H1 (cell line): ENCODE data around the gene PAX5. TPM values are rescaled to one million over a fixed set of nuclear protein-coding genes. Genes with fewer than 3 reads are reported as not detected.

Source experiments
- ATF2 ChIP-seq: IDR thresholded peaks from 2 replicates; pipeline ENCODE4 v1.6.1; 2012; ENCODE audit warnings: low read length, inconsistent platforms
- E2F6 ChIP-seq: IDR thresholded peaks from 2 replicates; pipeline ENCODE4 v1.6.1; 2012; ENCODE audit warnings: inconsistent platforms
- HDAC2 ChIP-seq, 2 experiments: fragments of 300-600 bp in 1 of 2; sonication (generic) in 1 of 2; IDR thresholded peaks; 2 replicates each; pipeline ENCODE4 v1.6.1; 2011 to 2012; ENCODE audit warnings: low read depth in 2 of 2, low read length in 2 of 2, mild to moderate bottlenecking in 2 of 2, moderate library complexity in 2 of 2, borderline replicate concordance in 1 of 2, inconsistent platforms in 1 of 2
- POLR2AphosphoS5 ChIP-seq: IDR thresholded peaks from 2 replicates; pipeline ENCODE4 v1.6.1; 2011; ENCODE audit warnings: low read depth, low read length
- polyA plus RNA-seq, 7 experiments: library from polyadenylated mRNA; depleted of rRNA in 3 of 7; stranded (reverse) in 5 of 7; unstranded in 2 of 7; fragments of >200 nt in 5 of 7; fragments of 200-250 nt in 2 of 7; gene quantifications; 1 replicate in 5 of 7; 2 replicates in 1 of 7; 4 replicates in 1 of 7; pipeline versions ENCODE4 v1.2.1 to v1.2.3, GENCODE V29; 2011 to 2013; ENCODE audit warnings: missing spikeins in 2 of 7, mixed read lengths in 2 of 7
- total RNA-seq: library from RNA; stranded (reverse); fragmentation: NEBNext Ultra II Directional; extraction: Animal tissue kit (Norgen Biotek cat#: 25700); gene quantifications from 2 replicates; pipeline ENCODE4 v1.2.1, GENCODE V29; 2021

Gene PAX5
- total and polyA plus RNA-seq, 2 of the 8 experiments (the other 6 are each of a cell fraction or from before 2014, with no cell fraction given): 0.29 to 0.43 TPM

GRCh38 chr9:36835271-36835996, 198.6 kb downstream of the PAX5 start (continued):
- TF ChIP-seq ATF2 (no peak), POLR2AphosphoS5 (no peak), E2F6 (no peak), HDAC2 (IDR thresholded peaks at IDR 0.05; ENCODE audit: borderline replicate concordance in 1 of 2, low read depth in 2 of 2, low read length in 2 of 2) (no peak)
- TF ChIP-seq, all 59 proteins: peak for 0
